A549 (cell line): ENCODE measurements around the gene BZW2. TPM values are rescaled to one million over a fixed set of nuclear protein-coding genes. Genes with fewer than 3 reads are reported as not detected.

ENCODE experiments used
- ATAC-seq, 2 experiments: fragments of 200-7000 bp in 1 of 2; fragments of >200 bp in 1 of 2; cut with Nextera tagmentation in 1 of 2; cut with Tn5 transposase in 1 of 2; 3 replicates each; pipeline versions ENCODE4 v1.8.0 to v1.9.1; 2018 to 2020; ENCODE audit warnings: mild to moderate bottlenecking in 1 of 2, moderate library complexity in 1 of 2
- CTCF ChIA-PET: fragments of 300-600 bp; sonication (Branson Sonifier 250); formaldehyde crosslinking; extraction: SDS; loops from one replicate; lab custom pipeline; 2021; ENCODE audit warnings: antibody characterized with exemption, inconsistent platforms; lab: Yijun Ruan, JAX
- POLR2A ChIA-PET: fragments of 350-600 bp; formaldehyde crosslinking; extraction: SDS; loops from one replicate; lab custom pipeline; 2021; ENCODE audit warnings: antibody characterized with exemption, inconsistent platforms; lab: Yijun Ruan, JAX
- DNase-seq, 2 experiments: peaks; one replicate each; pipeline versions ENCODE4 v3.0.0 to v3.0.0-alpha.2; 2011 to 2016; ENCODE audit warnings: low read depth in 1 of 2, low spot score in 1 of 2
- FAIRE-seq: peaks from 2 replicates; lab custom pipeline; 2011; peaks lifted over from hg19 to GRCh38; lab: Jason Lieb, UNC
- H3K27ac ChIP-seq, 2 experiments: fragments of >200 bp; sonication (Bioruptor Twin); formaldehyde crosslinking; 3 replicates each; pipeline ENCODE4 v1.5.1; 2016 to 2017
- H3K4me1 ChIP-seq: fragments of >200 bp; sonication (Bioruptor Twin); formaldehyde crosslinking; 3 replicates; pipeline ENCODE4 v1.6.1; 2016
- H3K4me2 ChIP-seq: fragments of >200 bp; sonication (Bioruptor Twin); formaldehyde crosslinking; 3 replicates; pipeline ENCODE4 v1.6.1; 2016
- H3K4me3 ChIP-seq: fragments of >200 bp; sonication (Bioruptor Twin); formaldehyde crosslinking; 3 replicates; pipeline ENCODE4 v1.5.1; 2016
- H3K9me3 ChIP-seq: fragments of >200 bp; sonication (Bioruptor Twin); formaldehyde crosslinking; 3 replicates; pipeline ENCODE4 v1.6.1; 2016
- BCL3 ChIP-seq: fragments of >200 bp; sonication (Bioruptor Twin); formaldehyde crosslinking; IDR thresholded peaks from 3 replicates; pipeline ENCODE4 v1.6.1; 2016
- CBX2 ChIP-seq: fragments of 200-600 bp; sonication (generic); IDR thresholded peaks from 2 replicates; pipeline ENCODE4 v1.6.1; 2016; ENCODE audit warnings: low read depth, mild to moderate bottlenecking, borderline replicate concordance
- CEBPB ChIP-seq, 2 experiments: fragments of >200 bp in 1 of 2; sonication (Bioruptor Twin) in 1 of 2; formaldehyde crosslinking in 1 of 2; IDR thresholded peaks; 2 replicates each; pipeline ENCODE4 v1.6.1; 2012 to 2016
- CHD2 ChIP-seq: fragments of 150-350 bp; IDR thresholded peaks from 2 replicates; pipeline ENCODE4 v1.6.1; 2014; ENCODE audit warnings: low read length; ENCODE audit not compliant: partially characterized antibody
- EHF ChIP-seq: fragments of 250-450 bp; sonication (Bioruptor Pico); IDR thresholded peaks from 2 replicates; pipeline ENCODE4 v1.5.0; 2020; ENCODE audit warnings: mild to moderate bottlenecking
- ESRRA ChIP-seq: fragments of 150-350 bp; IDR thresholded peaks from 2 replicates; pipeline ENCODE4 v1.6.1; 2014; ENCODE audit warnings: mild to moderate bottlenecking, low read length, borderline replicate concordance
- FOSB ChIP-seq: fragments of 250-450 bp; sonication (Bioruptor Pico); IDR thresholded peaks from 2 replicates; pipeline ENCODE4 v1.5.0; 2020; ENCODE audit warnings: mild to moderate bottlenecking, moderate library complexity
- GATA3 ChIP-seq: IDR thresholded peaks from 2 replicates; pipeline ENCODE4 v1.6.1; 2012; ENCODE audit warnings: borderline replicate concordance
- HOXA7 ChIP-seq: fragments of 250-450 bp; sonication (Bioruptor Pico); IDR thresholded peaks from 2 replicates; pipeline ENCODE4 v1.5.0; 2020; ENCODE audit warnings: mild to moderate bottlenecking, moderate library complexity
- HOXB5 ChIP-seq: fragments of 250-450 bp; sonication (Bioruptor Pico); IDR thresholded peaks from 2 replicates; pipeline ENCODE4 v1.5.0; 2020; ENCODE audit warnings: mild to moderate bottlenecking, moderate library complexity
- JUN ChIP-seq, 2 experiments: fragments of >200 bp; sonication (Bioruptor Twin); formaldehyde crosslinking; IDR thresholded peaks; 2 replicates in 1 of 2; 3 replicates in 1 of 2; pipeline ENCODE4 v1.6.1; 2016 to 2017
- JUNB ChIP-seq: fragments of >200 bp; sonication (Bioruptor Twin); formaldehyde crosslinking; IDR thresholded peaks from 2 replicates; pipeline ENCODE4 v1.6.1; 2016
- MAFK ChIP-seq: fragments of 450-650 bp; IDR thresholded peaks from 2 replicates; pipeline ENCODE4 v1.6.1; 2014; ENCODE audit not compliant: partially characterized antibody
- MAX ChIP-seq: IDR thresholded peaks from 2 replicates; pipeline ENCODE4 v1.6.1; 2012
- MAZ ChIP-seq: fragments of 150-350 bp; IDR thresholded peaks from 2 replicates; pipeline ENCODE4 v1.6.1; 2014; ENCODE audit warnings: antibody characterized with exemption, low read depth, low read length, borderline replicate concordance
- MYC ChIP-seq: IDR thresholded peaks from 2 replicates; pipeline ENCODE4 v1.6.1; 2012; ENCODE audit warnings: mild to moderate bottlenecking, inconsistent platforms, low read length, improper control_type of control experiment, borderline replicate concordance
- NPAS2 ChIP-seq: fragments of 250-450 bp; sonication (Bioruptor Pico); IDR thresholded peaks from 2 replicates; pipeline ENCODE4 v1.8.0; 2022; ENCODE audit warnings: mild to moderate bottlenecking, moderate library complexity, borderline replicate concordance
- PHF8 ChIP-seq: fragments of 200-600 bp; sonication (generic); IDR thresholded peaks from 2 replicates; pipeline ENCODE4 v1.6.1; 2016; ENCODE audit warnings: low read depth, mild to moderate bottlenecking, antibody characterized with exemption, moderate library complexity, borderline replicate concordance
- POLR2A ChIP-seq: IDR thresholded peaks from 2 replicates; pipeline ENCODE4 v1.6.1; 2012; ENCODE audit warnings: mild to moderate bottlenecking, low read length
- POLR2AphosphoS2 ChIP-seq: conservative IDR thresholded peaks from 2 replicates; pipeline ENCODE4 v1.6.1; 2012; ENCODE audit warnings: low read length, improper control_type of control experiment, inconsistent platforms
- RAD21 ChIP-seq, 2 experiments: fragments of >200 bp in 1 of 2; sonication (Bioruptor Twin) in 1 of 2; formaldehyde crosslinking in 1 of 2; IDR thresholded peaks in 1 of 2; conservative IDR thresholded peaks in 1 of 2; 2 replicates in 1 of 2; 3 replicates in 1 of 2; pipeline ENCODE4 v1.6.1; 2012 to 2018; ENCODE audit warnings: inconsistent platforms in 1 of 2
- RARB ChIP-seq: fragments of 250-450 bp; sonication (Bioruptor Pico); IDR thresholded peaks from 2 replicates; pipeline ENCODE4 v1.8.0; 2021; ENCODE audit warnings: mild to moderate bottlenecking, moderate library complexity
- RFX5 ChIP-seq: fragments of 450-650 bp; IDR thresholded peaks from 2 replicates; pipeline ENCODE4 v1.7.1; 2014; ENCODE audit warnings: antibody characterized with exemption, mild to moderate bottlenecking, moderate library complexity
- RNF2 ChIP-seq: fragments of 200-600 bp; sonication (generic); IDR thresholded peaks from 2 replicates; pipeline ENCODE4 v1.6.1; 2016; ENCODE audit warnings: low read depth, mild to moderate bottlenecking, antibody characterized with exemption, moderate library complexity, borderline replicate concordance
- SMC3 ChIP-seq: fragments of >200 bp; sonication (Bioruptor Twin); formaldehyde crosslinking; IDR thresholded peaks from 3 replicates; pipeline ENCODE4 v1.6.1; 2018; ENCODE audit warnings: inconsistent platforms
- SREBF2 ChIP-seq: fragments of 450-650 bp; IDR thresholded peaks from 2 replicates; pipeline ENCODE4 v1.6.1; 2014; ENCODE audit warnings: mild to moderate bottlenecking, moderate library complexity
- TFCP2L1 ChIP-seq: fragments of 250-450 bp; sonication (Bioruptor Pico); IDR thresholded peaks from 2 replicates; pipeline ENCODE4 v1.5.0; 2021; ENCODE audit warnings: mild to moderate bottlenecking
- TP53 ChIP-seq: fragments of 250-450 bp; sonication (Bioruptor Pico); IDR thresholded peaks from 2 replicates; pipeline ENCODE4 v1.5.0; 2021; ENCODE audit warnings: mild to moderate bottlenecking, moderate library complexity
- ZFP36 ChIP-seq: fragments of 450-650 bp; IDR thresholded peaks from 2 replicates; pipeline ENCODE4 v1.6.1; 2014; ENCODE audit warnings: borderline replicate concordance; ENCODE audit not compliant: partially characterized antibody
- ZNF302 ChIP-seq: fragments of 250-450 bp; sonication (Bioruptor Pico); IDR thresholded peaks from 2 replicates; pipeline ENCODE4 v1.9.0; 2021; ENCODE audit warnings: inconsistent platforms, mild to moderate bottlenecking, moderate library complexity
- ZSCAN20 ChIP-seq: fragments of 250-450 bp; sonication (Bioruptor Pico); IDR thresholded peaks from 2 replicates; pipeline ENCODE4 v1.8.0; 2022; ENCODE audit warnings: mild to moderate bottlenecking, moderate library complexity
- WGBS: methylation state at CpG from one replicate; pipeline ENCODE4 v1.1.6; 2017; ENCODE audit errors: missing lambda C conversion rate; 5-methylcytosine and 5-hydroxymethylcytosine counted together
- polyA minus RNA-seq: library from RNA; depleted of rRNA, polyadenylated mRNA; stranded (reverse); fragments of >200 nt; gene quantifications from 2 replicates; pipeline ENCODE4 v1.2.3, GENCODE V29; 2011; rRNA and poly(A)+ RNA removed
- polyA plus RNA-seq, 4 experiments: library from polyadenylated mRNA; depleted of rRNA in 3 of 4; stranded (reverse); fragments of >200 nt; fragmentation: RNase III in 1 of 4; extraction: RNeasy Plus Mini Kit Qiagen cat#74134 plus additional on column Dnase treatment in 1 of 4; gene quantifications; 2 replicates in 3 of 4; 3 replicates in 1 of 4; pipeline ENCODE4 v1.2.3, GENCODE V29; 2011 to 2017
- TF ChIP-seq, protein P1 (sequence below): fragments of 450-650 bp; IDR thresholded peaks from 2 replicates; pipeline ENCODE4 v1.6.1; 2014; ENCODE audit warnings: antibody characterized with exemption
- TF ChIP-seq, protein P2 (sequence below): fragments of 250-450 bp; sonication (Bioruptor Pico); IDR thresholded peaks from 2 replicates; pipeline ENCODE4 v1.5.0; 2021; ENCODE audit warnings: mild to moderate bottlenecking, moderate library complexity, borderline replicate concordance
- TF ChIP-seq, protein P3 (sequence below): IDR thresholded peaks from 2 replicates; pipeline ENCODE4 v1.6.1; 2012

Gene BZW2
- 101 and 108 TPM in 2 replicates for polyA plus RNA-seq (2011; rRNA removed)
- polyA plus RNA-seq (2012; cell fraction: cytosol; rRNA removed) = 74.4 and 76.6 TPM in 2 replicates
- polyA plus RNA-seq (2012; cell fraction: nucleus; rRNA removed) = 33.3 and 37.6 TPM in 2 replicates
- 72.4 to 83.4 TPM (median 76.5 TPM) in 3 replicates for polyA plus RNA-seq (2017; fragmentation: RNase III; extraction: RNeasy Plus Mini Kit Qiagen cat#74134 plus additional on column Dnase treatment)
- 51.0 and 63.8 TPM in 2 replicates for polyA minus RNA-seq

- ChIA-PET POLR2A (interaction anchor here (0.6 to 2.6 kb wide), 11 partner anchors 9 to 1055 kb away, joined by 3 to 48 read pairs (median 3); partner anchors contain the start of gene CRPPA), CTCF (interaction anchor here (0.6 to 1.2 kb wide), 6 partner anchors 8 to 710 kb away, joined by 3 to 4 read pairs (median 3); no protein-coding TSS in a partner anchor)
- FAIRE-seq = peak; percentile 91
- peak within 1 kb of the TSS; percentile 96 for H3K27ac ChIP-seq
- H3K9me3 ChIP-seq = no peaks in the 10 kb centered on the region
- peak; percentile 87 to 93 for ATAC-seq
- peak within 1 kb of the TSS; percentile 84 for H3K4me2 ChIP-seq
- peak; percentile 94 to 96 for DNase-seq
- H3K4me3 ChIP-seq = peak within 1 kb of the TSS; percentile 87
- 2% methylated on average over 42 of the region's 73 CpGs for WGBS
- H3K4me1 ChIP-seq = peaks cover 44% of the 10 kb centered on the region
- no peak for TF ChIP-seq RNF2
- TF ChIP-seq, protein P1, sequence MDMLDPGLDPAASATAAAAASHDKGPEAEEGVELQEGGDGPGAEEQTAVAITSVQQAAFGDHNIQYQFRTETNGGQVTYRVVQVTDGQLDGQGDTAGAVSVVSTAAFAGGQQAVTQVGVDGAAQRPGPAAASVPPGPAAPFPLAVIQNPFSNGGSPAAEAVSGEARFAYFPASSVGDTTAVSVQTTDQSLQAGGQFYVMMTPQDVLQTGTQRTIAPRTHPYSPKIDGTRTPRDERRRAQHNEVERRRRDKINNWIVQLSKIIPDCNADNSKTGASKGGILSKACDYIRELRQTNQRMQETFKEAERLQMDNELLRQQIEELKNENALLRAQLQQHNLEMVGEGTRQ = no peak
- TF ChIP-seq POLR2A = peak; percentile 100
- no peak for TF ChIP-seq RARB (CRISPR knock-in tag)
- no peak for TF ChIP-seq FOSB
- TF ChIP-seq GATA3 = peak; percentile 92
- no peak; the same call in 1 of the 2 replicates for TF ChIP-seq MYC
- TF ChIP-seq RFX5 = no peak
- TF ChIP-seq JUNB = no peak
- TF ChIP-seq, protein P2, sequence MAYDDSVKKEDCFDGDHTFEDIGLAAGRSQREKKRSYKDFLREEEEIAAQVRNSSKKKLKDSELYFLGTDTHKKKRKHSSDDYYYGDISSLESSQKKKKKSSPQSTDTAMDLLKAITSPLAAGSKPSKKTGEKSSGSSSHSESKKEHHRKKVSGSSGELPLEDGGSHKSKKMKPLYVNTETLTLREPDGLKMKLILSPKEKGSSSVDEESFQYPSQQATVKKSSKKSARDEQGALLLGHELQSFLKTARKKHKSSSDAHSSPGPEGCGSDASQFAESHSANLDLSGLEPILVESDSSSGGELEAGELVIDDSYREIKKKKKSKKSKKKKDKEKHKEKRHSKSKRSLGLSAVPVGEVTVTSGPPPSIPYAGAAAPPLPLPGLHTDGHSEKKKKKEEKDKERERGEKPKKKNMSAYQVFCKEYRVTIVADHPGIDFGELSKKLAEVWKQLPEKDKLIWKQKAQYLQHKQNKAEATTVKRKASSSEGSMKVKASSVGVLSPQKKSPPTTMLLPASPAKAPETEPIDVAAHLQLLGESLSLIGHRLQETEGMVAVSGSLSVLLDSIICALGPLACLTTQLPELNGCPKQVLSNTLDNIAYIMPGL (CRISPR knock-in tag) = no peak
- TF ChIP-seq MAFK = no peak
- TF ChIP-seq NPAS2 (CRISPR knock-in tag) = no peak
- no peak for TF ChIP-seq ZNF302
- TF ChIP-seq CBX2 = no peak
- 0 out of 3 replicates have a peak, but pooled peaks have one; percentile 6 for TF ChIP-seq SMC3
- peak; percentile 78; the same call in 2 of the 3 replicates for TF ChIP-seq BCL3
- TF ChIP-seq EHF (CRISPR knock-in tag) = no peak
- no peak for TF ChIP-seq CHD2
- TF ChIP-seq PHF8 = peak; percentile 89
- no peak for TF ChIP-seq ESRRA
- TF ChIP-seq TP53 = no peak
- no peak for TF ChIP-seq ZFP36
- peak; percentile 71 to 83 for TF ChIP-seq JUN (IDR thresholded peaks at IDR 0.05)
- TF ChIP-seq, protein P3, sequence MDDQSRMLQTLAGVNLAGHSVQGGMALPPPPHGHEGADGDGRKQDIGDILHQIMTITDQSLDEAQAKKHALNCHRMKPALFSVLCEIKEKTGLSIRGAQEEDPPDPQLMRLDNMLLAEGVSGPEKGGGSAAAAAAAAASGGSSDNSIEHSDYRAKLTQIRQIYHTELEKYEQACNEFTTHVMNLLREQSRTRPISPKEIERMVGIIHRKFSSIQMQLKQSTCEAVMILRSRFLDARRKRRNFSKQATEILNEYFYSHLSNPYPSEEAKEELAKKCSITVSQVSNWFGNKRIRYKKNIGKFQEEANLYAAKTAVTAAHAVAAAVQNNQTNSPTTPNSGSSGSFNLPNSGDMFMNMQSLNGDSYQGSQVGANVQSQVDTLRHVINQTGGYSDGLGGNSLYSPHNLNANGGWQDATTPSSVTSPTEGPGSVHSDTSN = no peak; the same call in 1 of the 2 replicates
- no peak for TF ChIP-seq HOXB5 (CRISPR knock-in tag)
- TF ChIP-seq POLR2AphosphoS2 = no peak
- TF ChIP-seq CEBPB (IDR thresholded peaks at IDR 0.05) = peak in 1 of 2 experiments; percentile 22; a peak in 1 of 4 replicates
- 0 out of 5 replicates have a peak, but pooled peaks of 1 of the 2 experiments have one; percentile 24 for TF ChIP-seq RAD21 (conservative IDR thresholded peaks at IDR 0.05 in 1 of 2, IDR thresholded peaks at IDR 0.05 in 1 of 2)
- no peak for TF ChIP-seq TFCP2L1 (CRISPR knock-in tag)
- no peak for TF ChIP-seq HOXA7 (CRISPR knock-in tag)
- TF ChIP-seq MAX = peak; percentile 83
- no peak for TF ChIP-seq SREBF2
- TF ChIP-seq ZSCAN20 (CRISPR knock-in tag) = no peak
- peak; percentile 66; the same call in 1 of the 2 replicates for TF ChIP-seq MAZ
Observed at GRCh38 chr7:16645593-16646471, at the start of gene BZW2, which contains the start of gene ANKMY2. BZW2 (plus strand) TSS chr7:16646181; CDS start chr7:16665444, 19,263 bp downstream. ANKMY2 (minus strand) TSS chr7:16645754; CDS start chr7:16645573, 181 bp downstream.
